ENCODE measurements around the gene TRIM50.

Gene TRIM50

GRCh38 chr7:73353243-73353642, 25.4 kb upstream of the TRIM50 start:
- Histone ChIP-seq H2AFZ (ENCODE audit: low read length) (no peak overlapping the region), H3K79me2 (ENCODE audit: insufficient read depth, low read length) (no peaks in the 10 kb centered on the region), H3K9ac (ENCODE audit: low read depth, low read length, poor library complexity, severe bottlenecking) (no peak overlapping the region), H3K27me3 (ENCODE audit: insufficient read depth, low read length, poor library complexity, severe bottlenecking) (no peaks in the 10 kb centered on the region), H3K4me1 (ENCODE audit: insufficient read depth, low read length, poor library complexity, severe bottlenecking) (no peaks in the 10 kb centered on the region), H3F3A (ENCODE audit: low read depth) (no peaks in the 10 kb centered on the region), H3K9me2 (replicated peaks; ENCODE audit: low read depth, low read length) (no peaks in the 10 kb centered on the region), H3K4me2 (ENCODE audit: low read depth, low read length, poor library complexity, severe bottlenecking) (no peak overlapping the region), H4K20me1 (ENCODE audit: insufficient read depth, low read length, poor library complexity, severe bottlenecking) (no peaks in the 10 kb centered on the region), H3K9me3 (ENCODE audit: insufficient read depth, low read depth, low read length) (no peaks in the 10 kb centered on the region; the same call in 1 of the 2 replicates), H3K36me3 (ENCODE audit: insufficient read depth, low read length) (no peaks in the 10 kb centered on the region), H3K4me3 (ENCODE audit: low read length, poor library complexity, severe bottlenecking) (no peak overlapping the region)
- no peak for TF ChIP-seq EZH2phosphoT487 (IDR thresholded peaks at IDR 0.05; ENCODE audit: borderline replicate concordance)
- TF ChIP-seq CTCF (conservative IDR thresholded peaks at IDR 0.05; ENCODE audit: low read length) = no peak

GRCh38 chr7:73352784-73353183, 24.9 kb upstream of the TRIM50 start:
- Histone ChIP-seq H3K79me2 (ENCODE audit: insufficient read depth, low read length) (no peaks in the 10 kb centered on the region), H2AFZ (ENCODE audit: low read length) (no peak overlapping the region), H3K9me2 (replicated peaks; ENCODE audit: low read depth, low read length) (no peaks in the 10 kb centered on the region), H3K4me1 (ENCODE audit: insufficient read depth, low read length, poor library complexity, severe bottlenecking) (no peaks in the 10 kb centered on the region), H3K36me3 (ENCODE audit: insufficient read depth, low read length) (no peaks in the 10 kb centered on the region), H3K27me3 (ENCODE audit: insufficient read depth, low read length, poor library complexity, severe bottlenecking) (no peaks in the 10 kb centered on the region), H3K9me3 (ENCODE audit: insufficient read depth, low read depth, low read length) (no peaks in the 10 kb centered on the region; the same call in 1 of the 2 replicates), H3K4me2 (ENCODE audit: low read depth, low read length, poor library complexity, severe bottlenecking) (no peak overlapping the region), H4K20me1 (ENCODE audit: insufficient read depth, low read length, poor library complexity, severe bottlenecking) (no peaks in the 10 kb centered on the region), H3F3A (ENCODE audit: low read depth) (no peaks in the 10 kb centered on the region), H3K4me3 (ENCODE audit: low read length, poor library complexity, severe bottlenecking) (no peak overlapping the region), H3K9ac (ENCODE audit: low read depth, low read length, poor library complexity, severe bottlenecking) (no peak overlapping the region)
- TF ChIP-seq CTCF (conservative IDR thresholded peaks at IDR 0.05; ENCODE audit: low read length) = no peak
- TF ChIP-seq EZH2phosphoT487 (IDR thresholded peaks at IDR 0.05; ENCODE audit: borderline replicate concordance) = no peak

DNA sequence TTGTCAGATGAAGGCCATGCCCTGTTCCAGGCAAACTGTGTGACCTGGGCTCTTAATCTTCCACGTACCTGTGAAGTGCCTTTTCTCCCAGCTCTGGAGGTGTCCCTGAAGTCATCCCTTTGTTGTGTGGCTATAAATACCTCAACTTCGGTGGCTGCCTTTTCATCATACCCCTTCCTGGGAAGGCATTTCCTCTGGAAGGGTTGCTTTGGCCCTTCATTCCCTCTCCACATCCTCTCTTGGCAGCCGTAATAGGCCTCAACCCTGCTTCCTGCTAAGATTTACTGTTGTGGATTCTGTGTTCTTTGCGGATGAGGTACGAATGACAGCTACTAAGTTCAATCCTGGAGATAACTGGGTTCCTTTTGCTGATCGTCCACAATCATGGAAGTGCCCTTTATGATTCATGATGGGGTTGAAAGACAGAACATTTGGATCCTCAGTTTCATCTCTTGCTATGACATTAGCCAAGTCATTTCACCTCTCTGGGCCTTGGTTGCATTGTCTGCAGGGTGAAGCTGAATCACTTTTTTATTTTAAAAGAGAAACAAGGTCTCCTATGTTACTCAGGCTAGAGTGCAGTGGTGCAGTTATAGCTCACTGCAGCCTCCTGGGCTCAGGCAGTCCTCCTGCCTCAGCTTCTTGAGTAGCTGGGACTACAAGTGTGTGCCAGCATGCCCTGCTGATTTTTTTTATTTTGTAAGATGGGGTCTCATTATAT, 23.7 kb upstream of the TRIM50 start:
- no peaks in the 10 kb centered on the region for H3K36me3 ChIP-seq (ENCODE audit: insufficient read depth, low read length)
- H4K20me1 ChIP-seq (ENCODE audit: insufficient read depth, low read length, poor library complexity, severe bottlenecking) = no peaks in the 10 kb centered on the region
- H3K79me2 ChIP-seq (ENCODE audit: insufficient read depth, low read length) = no peaks in the 10 kb centered on the region
- no peak for TF ChIP-seq CTCF (conservative IDR thresholded peaks at IDR 0.05; ENCODE audit: low read length)
- no peak for TF ChIP-seq EZH2phosphoT487 (IDR thresholded peaks at IDR 0.05; ENCODE audit: borderline replicate concordance)
- H3K4me1 ChIP-seq (ENCODE audit: insufficient read depth, low read length, poor library complexity, severe bottlenecking) = no peaks in the 10 kb centered on the region
- H3K9ac ChIP-seq (ENCODE audit: low read depth, low read length, poor library complexity, severe bottlenecking) = no peak overlapping the region
- no peaks in the 10 kb centered on the region for H3K9me2 ChIP-seq (replicated peaks; ENCODE audit: low read depth, low read length)
- H3K4me2 ChIP-seq (ENCODE audit: low read depth, low read length, poor library complexity, severe bottlenecking) = no peak overlapping the region
- H2AFZ ChIP-seq (ENCODE audit: low read length) = no peak overlapping the region
- H3K9me3 ChIP-seq (ENCODE audit: insufficient read depth, low read depth, low read length) = no peaks in the 10 kb centered on the region; the same call in 1 of the 2 replicates
- H3K4me3 ChIP-seq (ENCODE audit: low read length, poor library complexity, severe bottlenecking) = no peak overlapping the region
- no peaks in the 10 kb centered on the region for H3F3A ChIP-seq (ENCODE audit: low read depth)
- H3K27me3 ChIP-seq (ENCODE audit: insufficient read depth, low read length, poor library complexity, severe bottlenecking) = no peaks in the 10 kb centered on the region
